ENCODE results near the gene QDPR. TPM values are rescaled to one million over a fixed set of nuclear protein-coding genes. Genes with fewer than 3 reads are reported as not detected.

The QDPR gene
- polyA plus RNA-seq, 1 donor (not counting 4 experiments of a cell fraction or from before 2014, with no cell fraction given) = 65.6 TPM

DNA sequence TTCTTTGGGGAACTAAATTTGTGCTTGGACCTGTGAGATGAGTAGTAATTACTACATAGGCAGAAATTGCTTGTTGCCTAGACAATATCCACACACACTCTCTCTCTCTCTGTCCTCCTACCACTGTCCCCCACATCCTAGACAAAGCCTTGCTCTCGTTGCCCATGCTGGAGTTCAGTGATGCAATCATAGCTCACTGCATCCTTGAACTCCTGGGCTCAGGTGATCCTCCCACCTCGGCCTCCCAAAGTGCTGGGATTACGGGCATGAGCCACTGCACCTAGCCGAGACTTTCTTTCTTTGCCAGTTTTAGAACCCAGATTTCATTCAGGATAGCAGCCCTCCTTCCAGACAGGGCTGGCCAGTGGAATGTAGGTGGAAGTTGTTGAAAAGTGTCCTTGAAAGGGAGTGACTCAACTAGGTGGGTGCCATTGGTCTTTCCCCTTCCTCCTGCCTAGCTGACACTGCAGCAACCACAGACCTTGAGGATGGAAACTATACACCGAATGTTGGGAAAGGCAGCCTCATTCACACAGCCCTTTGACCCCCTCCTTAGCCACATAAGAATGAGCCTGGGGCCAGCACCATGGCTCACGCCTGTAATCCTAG is 48.3 kb upstream of the QDPR start:
- Histone ChIP-seq H3K4me1 (ENCODE audit: control insufficient read depth, extremely low read depth, insufficient read depth, low read length) (peaks cover 4% of the 10 kb centered on the region), H3K9me3 (ENCODE audit: control insufficient read depth, low read depth, low read length) (no peaks in the 10 kb centered on the region), H4K20me1 (ENCODE audit: control insufficient read depth, extremely low read depth, insufficient read depth, low read length) (no peaks in the 10 kb centered on the region), H3K4me2 (ENCODE audit: control insufficient read depth, extremely low read depth, insufficient read depth, low read depth, low read length) (no peak overlapping the region), H2AFZ (ENCODE audit: control insufficient read depth, low read length) (no peak overlapping the region), H3K36me3 (ENCODE audit: control insufficient read depth in 2 of 2, extremely low read depth in 1 of 2, insufficient read depth in 2 of 2, low read length in 2 of 2) (no peaks in the 10 kb centered on the region), H3K4me3 (ENCODE audit: control insufficient read depth in 2 of 3, extremely low read depth in 1 of 3, insufficient read depth in 2 of 3, low read depth in 1 of 3, low read length in 3 of 3) (no peak overlapping the region), H3K79me2 (ENCODE audit: control insufficient read depth, insufficient read depth, low read length) (no peaks in the 10 kb centered on the region), H3K27me3 (ENCODE audit: control insufficient read depth, extremely low read depth, insufficient read depth, low read length) (no peaks in the 10 kb centered on the region), H3K9me1 (ENCODE audit: control insufficient read depth, extremely low read depth, insufficient read depth, low read length) (no peaks in the 10 kb centered on the region), H3K27ac (ENCODE audit: control insufficient read depth, insufficient read depth, low read length) (no peak overlapping the region), H3K9ac (ENCODE audit: control insufficient read depth, extremely low read depth, insufficient read depth, low read length) (no peak overlapping the region)
- DNase-seq (ENCODE audit: low read depth, low spot score) (no peak), FAIRE-seq (no peak)
- no peak for TF ChIP-seq EZH2 (IDR thresholded peaks at IDR 0.05; ENCODE audit: low read length)
- TF ChIP-seq, protein P1, sequence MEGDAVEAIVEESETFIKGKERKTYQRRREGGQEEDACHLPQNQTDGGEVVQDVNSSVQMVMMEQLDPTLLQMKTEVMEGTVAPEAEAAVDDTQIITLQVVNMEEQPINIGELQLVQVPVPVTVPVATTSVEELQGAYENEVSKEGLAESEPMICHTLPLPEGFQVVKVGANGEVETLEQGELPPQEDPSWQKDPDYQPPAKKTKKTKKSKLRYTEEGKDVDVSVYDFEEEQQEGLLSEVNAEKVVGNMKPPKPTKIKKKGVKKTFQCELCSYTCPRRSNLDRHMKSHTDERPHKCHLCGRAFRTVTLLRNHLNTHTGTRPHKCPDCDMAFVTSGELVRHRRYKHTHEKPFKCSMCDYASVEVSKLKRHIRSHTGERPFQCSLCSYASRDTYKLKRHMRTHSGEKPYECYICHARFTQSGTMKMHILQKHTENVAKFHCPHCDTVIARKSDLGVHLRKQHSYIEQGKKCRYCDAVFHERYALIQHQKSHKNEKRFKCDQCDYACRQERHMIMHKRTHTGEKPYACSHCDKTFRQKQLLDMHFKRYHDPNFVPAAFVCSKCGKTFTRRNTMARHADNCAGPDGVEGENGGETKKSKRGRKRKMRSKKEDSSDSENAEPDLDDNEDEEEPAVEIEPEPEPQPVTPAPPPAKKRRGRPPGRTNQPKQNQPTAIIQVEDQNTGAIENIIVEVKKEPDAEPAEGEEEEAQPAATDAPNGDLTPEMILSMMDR (optimal IDR thresholded peaks at IDR 0.05 in 1 of 3, IDR thresholded peaks at IDR 0.05 in 1 of 3, conservative IDR thresholded peaks at IDR 0.05 in 1 of 3; ENCODE audit: extremely low read depth in 1 of 3, insufficient read depth in 2 of 3, low read length in 3 of 3) = no peak
- dilution Hi-C loops (cut with MboI; ENCODE audit: extremely low pct_ligation_motif_present, low sequenced_read_pairs) = no loop called here

DNA sequence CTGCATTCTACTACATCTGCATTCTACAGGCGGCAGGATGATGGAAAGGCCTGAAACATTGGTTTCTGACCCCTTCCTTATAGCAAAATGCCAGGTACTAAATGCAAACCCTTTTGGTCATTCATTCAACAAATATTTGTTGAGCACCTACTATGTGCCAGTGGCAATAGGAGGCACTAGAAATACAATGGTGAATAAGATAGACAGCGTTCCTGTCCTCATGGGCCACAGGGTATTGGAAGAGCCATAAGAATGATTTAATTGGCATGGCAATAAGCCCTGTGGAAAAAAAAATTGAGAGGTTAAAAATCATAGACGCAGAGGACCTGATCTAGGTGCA is 47.8 kb upstream of the QDPR start:
- TF ChIP-seq, protein P1 (optimal IDR thresholded peaks at IDR 0.05 in 1 of 3, IDR thresholded peaks at IDR 0.05 in 1 of 3, conservative IDR thresholded peaks at IDR 0.05 in 1 of 3; ENCODE audit: extremely low read depth in 1 of 3, insufficient read depth in 2 of 3, low read length in 3 of 3) = no peak
- TF ChIP-seq EZH2 (IDR thresholded peaks at IDR 0.05; ENCODE audit: low read length) = no peak
- no peak overlapping the region for H3K4me2 ChIP-seq (ENCODE audit: control insufficient read depth, extremely low read depth, insufficient read depth, low read depth, low read length)
- no peaks in the 10 kb centered on the region for H3K36me3 ChIP-seq (ENCODE audit: control insufficient read depth in 2 of 2, extremely low read depth in 1 of 2, insufficient read depth in 2 of 2, low read length in 2 of 2)
- H4K20me1 ChIP-seq (ENCODE audit: control insufficient read depth, extremely low read depth, insufficient read depth, low read length) = no peaks in the 10 kb centered on the region
- dilution Hi-C loops (cut with MboI; ENCODE audit: extremely low pct_ligation_motif_present, low sequenced_read_pairs) = no loop called here
- FAIRE-seq = no peak
- H3K4me3 ChIP-seq (ENCODE audit: control insufficient read depth in 2 of 3, extremely low read depth in 1 of 3, insufficient read depth in 2 of 3, low read depth in 1 of 3, low read length in 3 of 3) = no peak overlapping the region
- H3K27me3 ChIP-seq (ENCODE audit: control insufficient read depth, extremely low read depth, insufficient read depth, low read length) = no peaks in the 10 kb centered on the region
- no peaks in the 10 kb centered on the region for H3K79me2 ChIP-seq (ENCODE audit: control insufficient read depth, insufficient read depth, low read length)
- peaks cover 4% of the 10 kb centered on the region for H3K4me1 ChIP-seq (ENCODE audit: control insufficient read depth, extremely low read depth, insufficient read depth, low read length)
- H3K9me3 ChIP-seq (ENCODE audit: control insufficient read depth, low read depth, low read length) = no peaks in the 10 kb centered on the region
- no peak overlapping the region for H3K27ac ChIP-seq (ENCODE audit: control insufficient read depth, insufficient read depth, low read length)
- H3K9me1 ChIP-seq (ENCODE audit: control insufficient read depth, extremely low read depth, insufficient read depth, low read length) = no peaks in the 10 kb centered on the region
- DNase-seq (ENCODE audit: low read depth, low spot score) = no peak
- no peak overlapping the region for H2AFZ ChIP-seq (ENCODE audit: control insufficient read depth, low read length)
- H3K9ac ChIP-seq (ENCODE audit: control insufficient read depth, extremely low read depth, insufficient read depth, low read length) = no peak overlapping the region
